NCI-H226 (cell line): ENCODE data around the gene COIL.
A peak's percentile ranks its signal among the peaks of the same experiment; 100 is the strongest.
"Not testable (repeated sequence)": the region's sequence is repeated elsewhere in the genome, so short reads cannot be mapped to it uniquely, and the experiment has no call there.

Source experiments
- DNase-seq: peaks from one replicate; pipeline ENCODE4 v3.0.0-alpha.2; 2015

The COIL gene, protein sequence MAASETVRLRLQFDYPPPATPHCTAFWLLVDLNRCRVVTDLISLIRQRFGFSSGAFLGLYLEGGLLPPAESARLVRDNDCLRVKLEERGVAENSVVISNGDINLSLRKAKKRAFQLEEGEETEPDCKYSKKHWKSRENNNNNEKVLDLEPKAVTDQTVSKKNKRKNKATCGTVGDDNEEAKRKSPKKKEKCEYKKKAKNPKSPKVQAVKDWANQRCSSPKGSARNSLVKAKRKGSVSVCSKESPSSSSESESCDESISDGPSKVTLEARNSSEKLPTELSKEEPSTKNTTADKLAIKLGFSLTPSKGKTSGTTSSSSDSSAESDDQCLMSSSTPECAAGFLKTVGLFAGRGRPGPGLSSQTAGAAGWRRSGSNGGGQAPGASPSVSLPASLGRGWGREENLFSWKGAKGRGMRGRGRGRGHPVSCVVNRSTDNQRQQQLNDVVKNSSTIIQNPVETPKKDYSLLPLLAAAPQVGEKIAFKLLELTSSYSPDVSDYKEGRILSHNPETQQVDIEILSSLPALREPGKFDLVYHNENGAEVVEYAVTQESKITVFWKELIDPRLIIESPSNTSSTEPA

DNA sequence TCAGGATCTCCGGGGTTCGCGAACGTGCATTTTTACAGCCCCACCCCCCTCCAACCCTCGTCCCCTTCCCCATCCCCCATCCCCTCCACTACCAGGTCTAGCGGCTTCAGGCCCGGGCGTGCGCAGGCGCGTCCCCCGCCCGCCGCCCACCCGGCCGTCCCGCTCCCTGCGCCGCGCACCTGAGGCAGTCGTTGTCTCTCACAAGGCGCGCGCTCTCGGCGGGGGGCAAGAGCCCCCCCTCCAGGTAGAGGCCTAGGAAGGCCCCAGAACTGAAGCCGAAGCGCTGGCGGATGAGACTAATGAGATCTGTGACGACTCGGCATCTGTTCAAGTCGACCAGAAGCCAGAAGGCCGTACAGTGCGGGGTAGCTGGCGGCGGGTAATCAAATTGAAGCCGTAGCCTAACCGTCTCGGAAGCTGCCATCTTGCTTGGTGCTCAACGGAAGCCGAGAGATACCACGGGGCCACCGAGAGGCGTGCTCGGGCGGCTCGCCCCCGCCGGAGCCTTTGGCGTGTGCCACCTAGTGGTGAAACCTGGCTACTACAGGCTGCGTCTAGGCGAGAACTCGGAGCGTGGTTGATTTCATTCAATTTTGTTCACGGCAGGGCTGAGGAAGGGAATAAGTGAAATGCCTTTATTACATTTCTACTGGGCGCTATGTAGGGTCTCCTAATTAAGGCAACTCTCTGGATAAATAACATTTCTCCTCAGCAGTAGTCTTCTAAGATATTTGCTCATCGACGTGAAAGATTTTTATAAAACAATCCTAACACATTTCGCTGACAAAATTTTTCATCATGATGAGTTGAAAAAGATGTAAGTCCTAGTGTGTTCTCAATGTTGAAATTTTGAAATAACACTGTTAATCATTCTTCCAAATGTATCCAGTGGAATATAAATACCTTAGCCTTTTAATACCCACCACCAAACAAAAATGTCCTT is at the start of gene COIL:
TSS of gene COIL (minus strand) at position 455 of the 943 bp plus-strand sequence. CDS start at position 424, 31 bp downstream.
- peak; percentile 79 for DNase-seq

DNA sequence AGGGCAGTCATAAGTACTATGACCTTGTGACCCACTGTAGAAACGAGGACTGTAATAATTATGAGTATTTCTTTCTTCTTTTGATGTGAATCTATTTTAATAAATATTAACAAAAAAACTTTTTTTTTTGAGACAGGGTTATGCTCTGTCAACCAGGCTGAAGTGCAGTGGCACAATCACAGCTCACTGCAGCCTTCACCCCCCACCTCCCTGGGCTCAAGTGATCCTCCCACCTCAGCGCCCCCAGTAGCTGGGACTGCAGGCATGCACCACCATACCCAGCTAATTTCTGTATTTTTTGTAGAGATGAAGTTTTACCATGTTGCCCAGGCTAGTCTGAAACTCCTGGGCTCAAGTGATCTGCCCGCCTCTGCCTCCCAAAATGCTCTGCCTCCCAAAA is 49.6 kb upstream of the COIL start:
- DNase-seq: no peak

DNA sequence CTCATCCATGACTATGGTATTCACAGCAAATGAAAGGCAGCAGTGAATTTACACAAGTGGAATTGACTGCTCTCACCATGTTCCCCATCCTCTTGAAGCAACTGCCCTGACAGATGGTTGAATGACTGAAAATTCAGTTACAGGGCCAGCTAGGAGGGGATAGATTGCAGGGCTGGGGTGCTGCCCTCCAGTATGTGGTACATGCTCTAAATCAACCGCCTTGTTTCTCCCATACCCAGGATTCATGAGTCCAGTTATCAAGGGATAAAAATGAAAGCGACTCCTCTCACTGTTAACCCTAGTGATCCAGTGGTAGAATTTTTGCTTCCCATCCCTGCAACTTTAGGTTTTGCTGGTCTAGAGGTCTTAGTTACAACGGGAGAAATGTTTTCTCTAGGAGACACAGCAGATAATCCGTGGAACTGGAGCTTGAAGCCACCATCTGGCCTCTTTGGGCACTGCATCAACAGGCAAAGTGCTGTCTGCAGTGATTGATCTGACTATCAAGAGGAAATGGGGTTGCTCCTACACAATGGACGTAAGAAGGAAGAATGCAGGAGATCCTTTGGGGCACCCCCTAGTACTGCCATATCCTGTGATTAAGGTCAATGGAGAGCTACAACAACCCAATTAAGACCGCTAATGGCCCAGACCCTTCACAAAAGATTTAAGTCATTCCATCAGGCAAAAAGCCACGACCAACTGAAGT is 49.0 kb upstream of the COIL start:
- peak; percentile 40 for DNase-seq

DNA sequence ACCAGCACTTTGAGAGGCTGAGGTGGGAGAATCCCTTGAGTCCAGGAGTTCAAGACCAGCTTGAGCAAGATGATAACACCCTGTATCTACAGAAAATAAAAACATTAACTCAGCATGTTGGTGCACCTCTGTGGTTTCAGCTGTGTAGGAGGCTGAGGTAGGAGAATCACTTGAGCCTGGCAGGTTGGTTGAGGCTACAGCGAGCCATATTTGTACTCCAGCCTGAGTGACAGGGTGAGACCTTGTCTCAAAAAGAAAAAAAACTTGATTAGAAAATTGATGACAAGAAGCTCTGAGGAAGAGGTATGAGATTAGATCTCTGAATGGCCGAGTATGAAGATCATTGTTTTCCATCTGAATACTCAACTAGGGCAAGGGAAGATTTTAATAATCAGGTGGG is 48.1 kb upstream of the COIL start:
- no peak for DNase-seq

DNA sequence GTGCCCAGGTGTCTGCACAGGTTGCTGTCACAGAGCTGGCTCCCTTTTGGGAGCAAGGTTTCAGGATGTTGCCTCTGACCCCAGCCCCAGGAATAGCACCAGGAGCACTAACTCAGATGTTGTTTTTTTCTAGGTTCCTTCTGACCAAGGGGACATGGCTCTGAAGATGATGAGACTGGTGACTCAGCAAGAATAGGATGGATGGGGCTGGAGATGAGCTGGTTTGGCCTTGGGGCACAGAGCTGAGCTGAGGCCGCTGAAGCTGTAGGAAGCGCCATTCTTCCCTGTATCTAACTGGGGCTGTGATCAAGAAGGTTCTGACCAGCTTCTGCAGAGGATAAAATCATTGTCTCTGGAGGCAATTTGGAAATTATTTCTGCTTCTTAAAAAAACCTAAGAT is 45.2 kb upstream of the COIL start:
- no peak for DNase-seq

DNA sequence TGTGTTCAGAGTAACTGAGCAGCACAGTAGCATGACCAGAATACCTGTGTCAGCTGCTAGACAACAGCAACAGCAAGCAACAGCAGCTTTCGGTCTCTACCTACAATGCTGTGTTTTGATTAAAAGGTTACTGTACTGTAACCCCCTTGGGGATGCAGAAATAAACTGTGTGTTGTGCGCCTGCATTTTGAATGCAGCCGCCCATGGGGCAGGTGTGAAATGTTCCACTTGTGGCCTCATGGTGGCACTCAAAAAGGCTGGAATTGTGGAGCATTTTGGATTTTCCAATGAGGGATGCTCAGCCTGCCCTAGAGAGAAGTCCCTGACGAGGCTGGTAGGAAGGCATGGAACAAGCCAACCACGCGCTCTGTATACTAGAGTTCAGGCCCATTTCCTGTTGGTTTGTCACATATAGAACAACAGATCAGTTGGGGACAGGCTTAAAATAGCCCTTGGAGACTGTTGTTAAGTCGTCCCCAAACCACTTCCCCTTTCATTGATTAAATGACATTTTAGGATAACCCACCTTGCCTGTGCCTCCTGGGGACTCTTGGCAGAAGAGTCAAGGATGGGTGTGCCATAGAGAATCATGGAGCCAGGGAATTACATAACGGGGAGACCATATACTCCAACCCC is 44.2 kb upstream of the COIL start:
- DNase-seq: no peak

DNA sequence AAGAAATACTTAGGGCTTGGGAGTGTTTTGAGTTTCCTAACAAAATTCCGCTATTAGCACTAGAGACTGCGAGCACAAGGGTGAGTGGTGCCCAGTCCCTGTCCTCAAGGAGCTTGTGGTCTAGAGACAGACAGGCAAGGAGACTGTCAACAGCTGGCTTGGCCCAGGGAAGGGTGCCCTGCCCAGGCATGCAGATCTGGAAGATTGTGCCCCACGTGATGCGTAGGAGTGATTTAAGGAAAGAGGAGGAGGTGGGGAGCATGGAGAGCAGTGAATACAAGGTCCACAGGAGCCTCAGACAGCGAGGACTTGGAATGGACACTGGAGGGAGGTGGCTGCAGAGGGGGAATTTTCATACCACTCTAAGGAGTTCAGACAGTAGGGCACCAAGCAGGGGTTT is 42.1 kb upstream of the COIL start:
- DNase-seq: no peak

DNA sequence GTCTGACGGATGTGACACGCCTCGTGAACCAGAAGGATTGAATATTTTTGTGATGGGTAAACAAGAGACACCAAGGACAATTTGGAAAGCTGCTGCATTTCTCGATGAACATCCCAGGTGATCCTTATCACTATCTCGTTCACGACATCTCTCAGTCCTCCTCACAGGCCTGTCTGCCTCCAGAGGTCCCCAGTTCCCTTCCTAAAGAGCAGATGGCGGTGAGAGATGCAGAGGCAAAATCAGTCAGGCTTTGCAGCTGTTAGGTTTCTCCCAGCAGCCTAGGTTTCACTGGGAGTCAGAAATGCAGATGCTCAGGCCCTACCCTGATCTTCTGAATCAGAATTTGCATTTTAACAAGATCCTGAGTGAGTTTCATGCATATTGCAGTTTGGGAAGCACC is 40.7 kb upstream of the COIL start:
- DNase-seq: no peak

DNA sequence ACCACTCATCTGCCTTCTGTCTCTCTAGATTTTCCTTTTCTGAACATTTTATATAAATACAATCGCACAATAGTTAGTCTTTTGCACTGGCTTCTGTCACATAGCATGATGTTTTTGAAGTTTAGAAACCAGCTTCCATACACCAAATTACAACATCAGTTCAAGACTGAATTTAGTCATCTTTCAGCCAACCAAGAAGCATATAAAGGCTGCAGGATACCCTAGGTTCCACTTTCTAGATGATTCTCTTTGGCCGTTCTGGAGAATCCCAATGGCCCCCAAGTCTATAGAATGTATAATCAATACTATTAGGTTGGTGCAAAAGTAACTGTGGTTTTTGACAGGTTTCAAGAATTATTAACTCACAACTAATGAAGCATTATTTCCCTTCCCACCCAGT is 36.5 kb upstream of the COIL start:
- DNase-seq: no peak

- peak; percentile 51 for DNase-seq
These were observed 34.9 kb upstream of the COIL start for GRCh38 chr17:56995766-56996165.

DNA sequence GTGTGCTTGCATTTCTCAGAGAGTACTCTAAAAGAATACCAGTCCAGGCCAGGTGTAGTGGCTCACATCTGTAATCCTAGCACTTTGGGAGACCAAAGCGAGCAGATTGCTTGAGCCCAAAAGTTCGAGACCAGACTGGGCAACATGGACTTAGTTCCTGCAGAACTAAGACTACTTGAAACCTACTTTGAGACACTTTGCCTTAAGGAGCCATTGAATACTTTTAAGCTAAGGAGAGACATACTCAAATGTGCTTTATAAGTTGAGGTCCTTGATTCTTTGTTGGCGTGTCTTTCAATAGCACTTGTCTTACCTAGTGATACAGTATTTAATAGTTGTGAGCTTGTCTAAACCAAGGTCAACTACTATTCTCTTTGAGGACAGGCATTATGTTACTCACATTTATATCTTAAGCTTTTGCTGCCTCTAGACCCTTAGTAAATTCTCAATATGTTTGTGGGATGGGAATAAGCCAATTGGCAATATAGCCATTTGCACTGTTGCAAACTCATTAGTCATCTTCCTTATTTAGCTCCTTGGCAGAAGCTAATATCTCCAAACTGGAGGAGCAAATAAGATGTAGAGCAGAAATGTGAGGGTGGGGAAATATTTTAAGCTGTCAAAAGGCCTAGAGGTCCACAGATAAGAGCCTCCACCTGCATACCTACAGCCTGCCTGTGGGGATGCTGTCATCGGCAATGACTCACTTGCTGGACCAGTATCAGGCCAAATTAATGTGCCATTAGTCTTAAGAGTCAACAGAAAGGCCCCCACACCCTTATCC is 33.4 kb upstream of the COIL start:
- DNase-seq: peak; percentile 58

DNA sequence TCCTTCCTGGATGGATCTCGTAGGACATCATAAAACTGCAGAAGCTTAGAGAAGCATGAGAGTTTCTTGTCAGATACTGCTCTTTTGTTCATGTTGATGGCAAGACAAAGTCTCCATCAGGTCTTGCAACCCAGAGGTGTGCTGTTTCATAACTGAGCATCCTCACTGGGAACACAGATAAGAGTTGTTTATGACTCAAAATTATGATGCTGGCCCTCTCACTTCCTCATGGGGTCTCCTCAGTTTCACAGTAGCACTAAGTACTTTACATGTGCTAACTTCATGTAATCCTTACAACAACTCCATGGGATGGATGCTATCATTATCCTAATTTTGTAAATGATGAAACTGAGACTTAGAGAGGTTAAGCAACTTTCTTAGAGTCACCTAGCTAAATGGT is 31.5 kb upstream of the COIL start:
- no peak for DNase-seq

- no peak for DNase-seq
These were observed 28.2 kb upstream of the COIL start for GRCh38 chr17:56988901-56989572.

DNA sequence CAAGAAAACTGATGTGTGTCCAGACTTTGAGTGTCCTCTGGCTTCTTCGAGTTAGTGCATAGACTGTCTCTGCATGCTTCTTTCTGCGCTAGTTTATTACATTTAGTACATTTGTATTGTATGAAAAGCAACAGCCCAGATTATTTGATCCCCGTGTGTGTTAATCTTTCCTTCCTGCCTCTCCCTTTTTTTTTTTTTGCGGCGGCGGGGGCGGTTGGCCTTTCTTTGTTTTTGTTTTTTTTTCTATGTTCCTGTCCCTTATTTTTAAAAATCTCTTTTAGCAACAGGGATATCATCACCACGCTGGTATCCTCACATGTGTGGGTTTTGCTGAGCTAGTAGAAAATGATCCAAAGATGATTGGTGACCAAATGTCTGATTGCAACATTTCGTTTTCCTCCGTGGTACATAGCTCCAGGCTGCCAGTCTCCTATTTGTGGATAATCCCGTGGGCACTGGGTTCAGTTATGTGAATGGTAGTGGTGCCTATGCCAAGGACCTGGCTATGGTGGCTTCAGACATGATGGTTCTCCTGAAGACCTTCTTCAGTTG is 26.5 kb upstream of the COIL start:
- DNase-seq: no peak

DNA sequence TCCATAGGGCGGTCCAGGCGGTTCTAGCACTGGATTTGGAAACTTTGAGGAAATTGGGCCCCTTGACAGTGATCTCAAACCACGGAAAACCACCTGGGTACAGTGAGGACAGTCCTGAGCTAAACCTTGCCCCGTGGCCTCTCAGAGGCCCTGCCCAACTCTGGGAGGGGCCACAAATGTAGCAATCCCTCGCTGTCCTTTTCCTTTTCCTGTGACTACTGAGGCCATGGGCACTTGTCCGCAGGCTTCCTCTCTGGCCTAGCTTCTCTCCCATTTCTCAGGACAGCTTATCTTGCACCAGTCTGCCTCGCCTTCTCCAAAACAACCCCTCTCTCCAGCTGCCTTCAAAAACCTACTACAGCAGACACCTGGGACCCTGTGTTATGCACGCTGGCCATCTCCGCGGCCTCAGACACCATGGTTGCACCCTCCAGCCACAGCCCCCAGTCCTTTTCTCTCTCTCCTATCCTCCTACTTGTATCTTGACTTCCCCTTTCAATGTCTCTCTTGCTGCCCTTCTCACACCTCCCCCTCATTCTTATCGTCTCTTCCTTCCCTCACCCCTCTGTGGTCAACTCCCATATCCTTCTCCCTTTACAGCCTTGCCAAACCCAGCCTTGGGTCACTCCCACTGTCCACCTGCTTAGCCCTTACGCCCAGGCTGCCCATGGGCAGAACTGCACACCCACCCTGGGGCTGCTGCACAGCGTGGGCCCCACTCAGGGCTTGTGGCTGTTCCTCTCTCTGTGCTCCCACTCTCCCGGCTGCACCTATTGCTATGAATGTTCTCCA is 24.7 kb upstream of the COIL start:
- peak; percentile 33 for DNase-seq

- no peak for DNase-seq
These were observed 22.5 kb upstream of the COIL start for GRCh38 chr17:56983366-56983765.

- no peak for DNase-seq
These were observed 21.5 kb upstream of the COIL start for GRCh38 chr17:56982312-56982711.

GRCh38 chr17:56980526-56980925 is 19.7 kb upstream of the COIL start:
- DNase-seq: not testable (repeated sequence)

- no peak for DNase-seq
These were observed 18.2 kb upstream of the COIL start for GRCh38 chr17:56979091-56979480.
